Spleen (tissue), 7 donors: ENCODE data around the gene NR1I3.

ENCODE experiments used
- POLR2AphosphoS5 ChIP-seq, 3 donors: sonication (generic); formaldehyde crosslinking; IDR thresholded peaks; one replicate each; pipeline ENCODE4 v1.5.1; 2017; ENCODE audit warnings: antibody characterized with exemption in 3 of 3
- TF ChIP-seq, protein P1 (sequence below), 11 experiments: fragments of 200-600 bp in 7 of 11; fragments of 450-650 bp in 4 of 11; sonication (generic) in 4 of 11; IDR thresholded peaks in 8 of 11; conservative IDR thresholded peaks in 3 of 11; 1 replicate in 7 of 11; 2 replicates in 4 of 11; pipeline versions ENCODE4 v1.4.0 to v1.8.0; 2016 to 2021; ENCODE audit warnings: antibody characterized with exemption in 11 of 11, inconsistent platforms in 4 of 11, mild to moderate bottlenecking in 1 of 11
- donor health status: DM: no; HTN: no; CAD: no; lungs with moderate emphysema.
- donor health status: DM: no; HTN: no; CAD: no.
- donor health status: DM: no; HTN: no; CAD: no.

DNA sequence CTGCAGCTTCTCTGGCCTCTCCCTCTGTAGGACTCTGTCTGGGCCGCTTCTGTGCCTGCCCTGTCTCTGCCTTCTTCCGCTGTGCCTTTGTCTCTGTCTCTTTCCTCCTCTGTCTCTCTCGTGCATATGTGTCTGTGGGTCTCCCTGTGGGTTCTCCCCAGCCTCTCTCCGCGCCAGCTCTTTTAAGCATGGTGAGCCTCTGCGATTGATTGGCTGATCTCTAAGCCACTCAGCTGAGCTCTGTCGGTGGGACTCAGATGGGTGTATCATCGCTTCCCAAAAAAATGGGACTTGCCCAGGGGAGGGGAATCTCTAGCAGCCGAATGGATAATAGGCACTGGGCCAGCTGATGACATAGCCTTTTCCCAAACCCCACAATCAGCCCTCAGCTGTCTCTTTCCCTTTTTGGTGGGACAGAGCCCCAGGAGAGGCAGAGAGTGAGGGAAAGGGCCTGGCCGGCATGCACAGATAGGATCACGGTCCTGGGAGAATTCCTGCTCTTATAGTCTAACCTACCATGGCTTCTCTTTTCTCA lies 39.0 kb downstream of the NR1I3 start, which contains the start of gene ADAMTS4:
- TF ChIP-seq, protein P1, sequence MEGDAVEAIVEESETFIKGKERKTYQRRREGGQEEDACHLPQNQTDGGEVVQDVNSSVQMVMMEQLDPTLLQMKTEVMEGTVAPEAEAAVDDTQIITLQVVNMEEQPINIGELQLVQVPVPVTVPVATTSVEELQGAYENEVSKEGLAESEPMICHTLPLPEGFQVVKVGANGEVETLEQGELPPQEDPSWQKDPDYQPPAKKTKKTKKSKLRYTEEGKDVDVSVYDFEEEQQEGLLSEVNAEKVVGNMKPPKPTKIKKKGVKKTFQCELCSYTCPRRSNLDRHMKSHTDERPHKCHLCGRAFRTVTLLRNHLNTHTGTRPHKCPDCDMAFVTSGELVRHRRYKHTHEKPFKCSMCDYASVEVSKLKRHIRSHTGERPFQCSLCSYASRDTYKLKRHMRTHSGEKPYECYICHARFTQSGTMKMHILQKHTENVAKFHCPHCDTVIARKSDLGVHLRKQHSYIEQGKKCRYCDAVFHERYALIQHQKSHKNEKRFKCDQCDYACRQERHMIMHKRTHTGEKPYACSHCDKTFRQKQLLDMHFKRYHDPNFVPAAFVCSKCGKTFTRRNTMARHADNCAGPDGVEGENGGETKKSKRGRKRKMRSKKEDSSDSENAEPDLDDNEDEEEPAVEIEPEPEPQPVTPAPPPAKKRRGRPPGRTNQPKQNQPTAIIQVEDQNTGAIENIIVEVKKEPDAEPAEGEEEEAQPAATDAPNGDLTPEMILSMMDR (IDR thresholded peaks at IDR 0.05 in 8 of 11, conservative IDR thresholded peaks at IDR 0.05 in 3 of 11) = no peak
- peak in 2 of 3 donors; percentile 45 to 87 for TF ChIP-seq POLR2AphosphoS5 (IDR thresholded peaks at IDR 0.05)
